DND-41 (cell line): ENCODE data around the gene FAM124B.

Source experiments
- ATAC-seq: fragments of 200-7000 bp; cut with Tn5 transposase; 3 replicates; pipeline ENCODE4 v1.9.1; 2021; ENCODE audit warnings: low read depth; ENCODE audit not compliant: insufficient read depth
- DNase-seq: peaks from one replicate; pipeline ENCODE4 v3.0.0-alpha.2; 2020
- H2AFZ ChIP-seq: 2 replicates; pipeline ENCODE4 v1.6.0; 2012; ENCODE audit warnings: low read depth, low read length
- H3K27ac ChIP-seq: 2 replicates; pipeline ENCODE4 v1.5.1; 2012; ENCODE audit warnings: low read length, inconsistent platforms
- H3K27me3 ChIP-seq: fragments of 200-600 bp; sonication (generic); 2 replicates; pipeline ENCODE4 v1.6.0; 2012; ENCODE audit warnings: low read length, mild to moderate bottlenecking, inconsistent platforms; ENCODE audit not compliant: insufficient read depth, poor library complexity
- H3K36me3 ChIP-seq: 2 replicates; pipeline ENCODE4 v1.5.1; 2012; ENCODE audit warnings: low read length, inconsistent platforms; ENCODE audit not compliant: insufficient read depth
- H3K4me1 ChIP-seq: 2 replicates; pipeline ENCODE4 v1.5.1; 2012; ENCODE audit warnings: mild to moderate bottlenecking, low read length; ENCODE audit not compliant: insufficient read depth
- H3K4me2 ChIP-seq: 2 replicates; pipeline ENCODE4 v1.6.0; 2012; ENCODE audit warnings: mild to moderate bottlenecking, moderate library complexity, low read length, inconsistent platforms; ENCODE audit not compliant: insufficient read depth
- H3K4me3 ChIP-seq, 2 experiments: fragments of 200-600 bp in 1 of 2; shearing (Covaris generic) in 1 of 2; 2 replicates each; pipeline ENCODE4 v1.5.1; 2012 to 2016; ENCODE audit warnings: inconsistent platforms in 2 of 2, low read length in 2 of 2, mild to moderate bottlenecking in 2 of 2, low read depth in 1 of 2, moderate library complexity in 1 of 2
- H3K79me2 ChIP-seq: 2 replicates; pipeline ENCODE4 v1.6.0; 2012; ENCODE audit warnings: low read length, inconsistent platforms; ENCODE audit not compliant: insufficient read depth
- H3K9ac ChIP-seq: 2 replicates; pipeline ENCODE4 v1.6.0; 2012; ENCODE audit warnings: low read depth, mild to moderate bottlenecking, inconsistent platforms, low read length, moderate library complexity
- H3K9me3 ChIP-seq: 2 replicates; pipeline ENCODE4 v1.5.1; 2012; ENCODE audit warnings: low read length, moderate library complexity, mild to moderate bottlenecking, inconsistent platforms; ENCODE audit not compliant: insufficient read depth, severe bottlenecking
- H4K20me1 ChIP-seq: 2 replicates; pipeline ENCODE4 v1.6.0; 2012; ENCODE audit warnings: low read length; ENCODE audit not compliant: insufficient read depth
- EZH2 ChIP-seq: IDR thresholded peaks from 3 replicates; pipeline ENCODE4 v1.6.1; 2012; ENCODE audit warnings: borderline replicate concordance, low read depth, mild to moderate bottlenecking, moderate library complexity, low read length, inconsistent platforms; ENCODE audit not compliant: severe bottlenecking
- TF ChIP-seq, protein P1 (sequence below): IDR thresholded peaks from 2 replicates; pipeline ENCODE4 v1.5.1; 2012; ENCODE audit warnings: borderline replicate concordance, low read length, moderate library complexity, mild to moderate bottlenecking; ENCODE audit not compliant: poor library complexity, severe bottlenecking; ENCODE audit errors: extremely low read depth

The FAM124B gene

DNA sequence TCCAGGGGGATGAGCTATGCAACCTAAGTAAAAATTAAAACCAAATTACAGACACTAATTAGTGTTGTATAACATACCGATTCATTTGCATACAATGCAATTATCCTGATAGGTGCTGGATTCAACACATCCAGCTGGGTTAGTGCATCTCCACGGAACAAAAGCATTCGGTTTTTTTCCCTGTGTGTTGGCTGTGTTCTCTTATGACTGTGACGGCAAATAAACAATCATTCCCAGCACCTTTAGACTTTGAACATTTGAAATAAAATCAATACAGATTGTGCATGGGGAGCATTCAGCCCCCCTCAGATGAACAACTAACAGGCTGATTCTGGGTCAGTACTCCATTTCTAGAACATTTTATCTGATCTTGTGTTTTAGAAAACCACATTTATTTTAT, 22.7 kb downstream of the FAM124B start:
- no peaks in the 10 kb centered on the region for H4K20me1 ChIP-seq
- no peak for DNase-seq
- H3K36me3 ChIP-seq: no peaks in the 10 kb centered on the region
- H3K4me1 ChIP-seq: no peaks in the 10 kb centered on the region
- H3K4me3 ChIP-seq: no peak overlapping the region
- no peak overlapping the region for H3K9ac ChIP-seq
- no peaks in the 10 kb centered on the region for H3K79me2 ChIP-seq
- no peak overlapping the region for H3K27ac ChIP-seq
- H3K9me3 ChIP-seq: no peaks in the 10 kb centered on the region
- ATAC-seq: no peak
- H3K4me2 ChIP-seq: no peak overlapping the region
- H3K27me3 ChIP-seq: peaks cover 7% of the 10 kb centered on the region
- TF ChIP-seq, protein P1, sequence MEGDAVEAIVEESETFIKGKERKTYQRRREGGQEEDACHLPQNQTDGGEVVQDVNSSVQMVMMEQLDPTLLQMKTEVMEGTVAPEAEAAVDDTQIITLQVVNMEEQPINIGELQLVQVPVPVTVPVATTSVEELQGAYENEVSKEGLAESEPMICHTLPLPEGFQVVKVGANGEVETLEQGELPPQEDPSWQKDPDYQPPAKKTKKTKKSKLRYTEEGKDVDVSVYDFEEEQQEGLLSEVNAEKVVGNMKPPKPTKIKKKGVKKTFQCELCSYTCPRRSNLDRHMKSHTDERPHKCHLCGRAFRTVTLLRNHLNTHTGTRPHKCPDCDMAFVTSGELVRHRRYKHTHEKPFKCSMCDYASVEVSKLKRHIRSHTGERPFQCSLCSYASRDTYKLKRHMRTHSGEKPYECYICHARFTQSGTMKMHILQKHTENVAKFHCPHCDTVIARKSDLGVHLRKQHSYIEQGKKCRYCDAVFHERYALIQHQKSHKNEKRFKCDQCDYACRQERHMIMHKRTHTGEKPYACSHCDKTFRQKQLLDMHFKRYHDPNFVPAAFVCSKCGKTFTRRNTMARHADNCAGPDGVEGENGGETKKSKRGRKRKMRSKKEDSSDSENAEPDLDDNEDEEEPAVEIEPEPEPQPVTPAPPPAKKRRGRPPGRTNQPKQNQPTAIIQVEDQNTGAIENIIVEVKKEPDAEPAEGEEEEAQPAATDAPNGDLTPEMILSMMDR: no peak
- TF ChIP-seq EZH2: no peak
- H2AFZ ChIP-seq: no peak overlapping the region

DNA sequence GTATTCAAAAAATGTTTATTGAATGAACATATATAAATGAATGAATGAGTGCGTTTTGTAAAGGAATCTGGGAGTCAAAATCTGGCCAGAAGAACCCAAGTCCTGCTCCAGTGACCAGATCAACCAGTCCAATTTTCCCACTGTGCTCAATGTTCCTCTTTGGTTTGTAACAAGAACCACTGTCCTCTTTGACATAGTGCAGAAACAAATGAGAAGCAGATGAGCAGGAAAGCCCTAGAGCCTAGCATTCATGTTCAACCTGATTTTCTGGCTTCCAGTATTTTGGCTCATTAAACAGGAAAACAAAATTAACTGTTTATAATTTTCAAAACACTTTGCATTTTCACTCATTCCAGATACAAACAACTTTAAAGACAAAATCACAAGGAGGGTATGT, 23.2 kb downstream of the FAM124B start:
- Histone ChIP-seq H4K20me1 (no peaks in the 10 kb centered on the region), H3K9me3 (no peaks in the 10 kb centered on the region), H3K27ac (no peak overlapping the region), H3K4me2 (no peak overlapping the region), H2AFZ (no peak overlapping the region), H3K79me2 (no peaks in the 10 kb centered on the region), H3K27me3 (peaks cover 7% of the 10 kb centered on the region), H3K9ac (no peak overlapping the region), H3K36me3 (no peaks in the 10 kb centered on the region), H3K4me1 (no peaks in the 10 kb centered on the region), H3K4me3 (no peak overlapping the region)
- no peak for ATAC-seq
- no peak for DNase-seq
- TF ChIP-seq, protein P1: no peak
- no peak for TF ChIP-seq EZH2

DNA sequence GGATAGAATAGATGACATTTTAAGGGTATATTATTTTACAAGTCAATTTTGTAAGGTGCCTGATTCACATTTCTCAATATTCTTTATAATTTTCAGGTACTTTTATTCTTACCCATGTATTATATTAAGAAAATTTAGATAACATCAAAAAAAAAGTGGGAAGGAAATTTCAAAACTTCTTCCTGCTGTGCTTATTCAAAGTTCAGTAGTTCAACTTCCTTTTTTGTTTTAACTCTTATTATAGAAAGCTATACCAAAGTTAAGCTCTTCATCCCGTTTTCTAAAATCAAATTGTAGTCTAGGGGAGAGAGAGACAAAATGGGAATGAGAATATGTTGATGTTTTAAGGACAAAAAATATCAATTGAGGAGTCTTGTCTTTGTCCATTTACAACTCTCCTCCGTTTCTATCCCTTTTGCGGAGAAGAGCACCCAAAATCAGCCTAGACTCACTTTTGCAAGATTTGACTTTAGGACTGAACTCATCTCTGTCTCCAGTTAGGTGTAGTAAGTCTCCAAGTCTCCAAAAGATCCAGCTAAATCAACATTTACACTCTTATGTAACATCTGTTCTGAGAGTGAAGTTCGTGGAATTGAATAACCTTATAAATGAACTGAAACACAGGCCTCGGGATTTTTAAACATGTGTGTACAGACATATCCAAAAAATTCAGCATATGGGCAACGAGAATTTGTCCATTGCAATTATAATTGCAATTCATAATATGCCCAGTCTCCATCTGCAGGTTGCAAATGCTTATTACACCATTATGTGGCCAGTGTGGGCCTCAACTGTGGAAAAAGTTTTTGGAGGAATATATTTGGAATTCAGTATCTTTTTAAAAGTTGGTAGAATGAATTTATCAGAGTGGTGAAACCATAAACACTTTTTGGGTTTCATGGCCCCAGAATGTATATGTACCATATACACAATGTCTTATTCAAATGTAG, 23.9 kb downstream of the FAM124B start:
- no peaks in the 10 kb centered on the region for H3K36me3 ChIP-seq
- H3K4me2 ChIP-seq: no peak overlapping the region
- H3K9ac ChIP-seq: no peak overlapping the region
- H3K27me3 ChIP-seq: peaks cover 9% of the 10 kb centered on the region
- no peaks in the 10 kb centered on the region for H3K79me2 ChIP-seq
- H3K4me1 ChIP-seq: no peaks in the 10 kb centered on the region
- H2AFZ ChIP-seq: no peak overlapping the region
- no peak overlapping the region for H3K4me3 ChIP-seq
- no peak for ATAC-seq
- TF ChIP-seq EZH2: no peak
- TF ChIP-seq, protein P1: no peak
- no peaks in the 10 kb centered on the region for H4K20me1 ChIP-seq
- H3K27ac ChIP-seq: no peak overlapping the region
- no peaks in the 10 kb centered on the region for H3K9me3 ChIP-seq
- DNase-seq: no peak
